OCI-LY1 (cell line): ENCODE data around the gene BIN1.

Experiments used
- CTCF ChIP-seq: fragments of 200-600 bp; sonication (generic), shearing (Covaris generic); IDR thresholded peaks from 2 replicates; pipeline ENCODE4 v1.5.1; 2017; ENCODE audit warnings: mild to moderate bottlenecking, antibody characterized with exemption, low read length, moderate library complexity, mixed read lengths
- EZH2 ChIP-seq: fragments of 200-600 bp; sonication (generic), shearing (Covaris generic); IDR thresholded peaks from 2 replicates; pipeline ENCODE4 v1.8.0; 2017; ENCODE audit warnings: borderline replicate concordance, mixed run types, mild to moderate bottlenecking, antibody characterized with exemption, low read length, moderate library complexity, mixed read lengths

DNA sequence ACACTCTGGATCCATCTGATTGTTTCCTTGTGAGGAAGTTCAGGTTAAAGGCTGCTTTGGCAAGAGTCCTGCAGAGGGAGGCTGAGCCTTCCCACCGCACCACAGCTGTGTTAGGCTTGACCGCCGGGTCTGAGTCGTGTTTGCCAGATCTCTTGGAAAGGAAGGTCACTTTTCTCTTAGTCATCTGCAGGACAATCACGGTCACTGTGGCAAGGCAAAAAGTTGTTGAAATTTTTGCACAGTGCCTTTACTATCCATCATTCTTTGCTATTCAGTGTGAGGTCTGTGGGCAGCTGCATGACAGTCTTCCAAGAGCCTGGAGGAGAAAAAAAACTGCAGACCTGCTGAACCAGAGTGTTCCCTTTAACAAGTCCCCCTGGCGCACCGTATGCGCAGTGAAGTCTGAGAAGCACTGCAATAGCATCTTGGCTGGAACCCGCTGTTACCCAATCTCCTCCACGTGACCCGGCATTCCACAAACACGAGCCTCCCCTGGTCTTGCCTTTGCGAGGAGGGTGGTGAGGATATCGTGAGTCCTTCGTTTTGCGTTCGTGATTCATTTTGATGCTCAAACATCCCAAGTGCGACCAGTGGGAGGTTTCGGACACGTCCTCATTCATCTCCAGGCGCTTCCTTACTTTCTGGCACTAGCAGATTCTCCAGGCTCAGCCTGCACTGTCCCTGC, 23.0 kb downstream of the BIN1 start:
- TF ChIP-seq CTCF (no peak), EZH2 (no peak)
